Tibial nerve (tissue), 4 donors: ENCODE data around the gene RASEF. TPM values are rescaled to one million over a fixed set of nuclear protein-coding genes. Genes with fewer than 3 reads are reported as not detected.

ENCODE experiments used
- DNase-seq, 2 donors: peaks; one replicate each; pipeline ENCODE4 v3.0.0-alpha.2; 2019; ENCODE audit warnings: low spot score in 2 of 2
- H3K27ac ChIP-seq, 4 donors: fragments of 200-600 bp; sonication (generic) in 3 of 4; one replicate each; pipeline ENCODE4 v1.5.1; 2017 to 2019; ENCODE audit warnings: mild to moderate bottlenecking in 1 of 4
- H3K27me3 ChIP-seq, 2 donors: fragments of 200-600 bp; sonication (generic) in 1 of 2; one replicate each; pipeline versions ENCODE4 v1.5.1 to v1.6.0; 2017 to 2019
- H3K36me3 ChIP-seq, 3 donors: fragments of 200-600 bp; sonication (generic); one replicate each; pipeline ENCODE4 v1.5.1; 2018 to 2019
- H3K4me1 ChIP-seq, 4 donors: fragments of 200-600 bp; sonication (generic) in 3 of 4; one replicate each; pipeline ENCODE4 v1.5.1; 2017 to 2019
- H3K4me3 ChIP-seq, 4 donors: fragments of 200-600 bp; sonication (generic) in 3 of 4; one replicate each; pipeline ENCODE4 v1.5.1; 2017 to 2019; ENCODE audit warnings: mild to moderate bottlenecking in 1 of 4, moderate library complexity in 1 of 4
- H3K9me3 ChIP-seq, 4 donors: fragments of 200-600 bp; sonication (generic) in 3 of 4; one replicate each; pipeline ENCODE4 v1.5.1; 2017 to 2019
- CTCF ChIP-seq, 5 experiments: fragments of 200-600 bp in 3 of 5; fragments of 450-650 bp in 2 of 5; sonication (generic) in 3 of 5; IDR thresholded peaks; one replicate each; pipeline ENCODE4 v1.5.1; 2016 to 2019; ENCODE audit warnings: antibody characterized with exemption in 5 of 5, mild to moderate bottlenecking in 3 of 5, moderate library complexity in 2 of 5
- EP300 ChIP-seq, 2 donors: sonication (generic); formaldehyde crosslinking; IDR thresholded peaks; one replicate each; pipeline ENCODE4 v1.6.1; 2017; ENCODE audit warnings: antibody characterized with exemption in 2 of 2, mild to moderate bottlenecking in 1 of 2
- POLR2A ChIP-seq, 2 donors: fragments of 450-650 bp; IDR thresholded peaks; one replicate each; pipeline ENCODE4 v1.6.1; 2017; ENCODE audit warnings: antibody characterized with exemption in 2 of 2, mild to moderate bottlenecking in 2 of 2, moderate library complexity in 2 of 2
- WGBS, 2 donors: methylation state at CpG; one replicate each; pipeline ENCODE4 v1.1.5; 2018; 5-methylcytosine and 5-hydroxymethylcytosine counted together
- total RNA-seq, 4 donors: library from RNA; depleted of rRNA; stranded (reverse); fragments of >200 nt; gene quantifications; one replicate each; pipeline ENCODE4 v1.1.0, GENCODE V29; 2016

Gene RASEF
- total RNA-seq: 1 to 10 TPM in 2 of 4 donors, under 1 TPM in 2; 0.21 to 3.6 (median 1.4) TPM

DNA sequence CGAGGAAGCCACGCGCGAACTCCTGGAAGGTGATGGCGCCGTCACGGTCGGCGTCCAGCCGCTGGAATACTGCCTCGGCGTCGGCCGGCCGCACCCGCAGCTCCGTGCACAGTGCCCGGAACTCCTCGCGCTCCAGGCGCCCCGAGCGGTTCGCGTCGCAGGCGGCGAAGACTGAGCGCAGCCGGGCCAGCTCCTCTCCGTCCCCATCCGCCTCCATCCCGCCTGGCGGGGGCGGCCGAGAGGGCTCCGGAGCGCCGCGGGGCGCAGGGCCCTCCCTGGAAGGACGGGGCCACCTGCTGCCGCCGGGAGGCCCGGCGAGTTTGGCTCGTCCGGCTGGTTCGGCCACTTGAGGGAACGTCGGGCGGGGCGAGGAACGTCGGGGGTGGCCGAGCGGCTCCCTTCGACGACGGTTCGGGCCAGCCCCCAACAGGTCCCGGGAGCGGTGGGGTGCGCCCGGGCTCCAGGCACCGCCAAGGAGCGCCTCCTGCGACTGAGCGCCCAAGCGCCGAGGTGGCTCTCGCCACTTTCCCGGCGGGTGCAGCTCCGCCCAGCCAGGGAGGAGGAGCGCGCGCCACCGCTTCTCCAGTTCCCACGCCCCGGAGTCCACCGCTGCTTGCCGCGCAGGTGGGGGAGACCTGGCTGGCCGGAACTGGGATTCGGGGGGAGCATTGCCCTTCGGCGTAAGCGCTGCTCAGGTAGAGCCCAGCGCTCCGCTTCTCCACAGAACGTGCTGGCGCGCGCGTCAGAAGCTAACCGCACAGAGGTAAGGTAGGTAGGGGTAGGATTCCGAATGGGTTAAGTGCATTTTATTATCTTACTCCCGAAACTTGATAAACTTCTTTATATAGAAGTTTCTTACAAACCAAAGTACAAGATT lies at the start of gene RASEF:
TSS of gene RASEF (minus strand) at position 492 of the 877 bp plus-strand sequence. CDS start at position 217, 275 bp downstream.
- H3K27ac ChIP-seq: peak within 1 kb of the TSS in 1 of 4 donors; percentile 49
- 3 to 7% methylated on average over 29 to 36 of the region's 99 CpGs for WGBS, 2 donors
- DNase-seq: no peak
- peaks cover 0 to 21% (median 0%) of the 10 kb centered on the region in 4 donors for H3K4me1 ChIP-seq
- H3K36me3 ChIP-seq: no peaks in the 10 kb centered on the region
- peaks cover 0 to 51% of the 10 kb centered on the region in 2 donors for H3K27me3 ChIP-seq
- peak within 1 kb of the TSS; percentile 6 to 49 (median 45) for H3K4me3 ChIP-seq
- peaks cover 0 to 2% (median 0%) of the 10 kb centered on the region in 4 donors for H3K9me3 ChIP-seq
- TF ChIP-seq CTCF (IDR thresholded peaks at IDR 0.05): no peak
- no peak for TF ChIP-seq EP300 (IDR thresholded peaks at IDR 0.05)
- TF ChIP-seq POLR2A (IDR thresholded peaks at IDR 0.05): no peak

- TF ChIP-seq CTCF (IDR thresholded peaks at IDR 0.05) (no peak), EP300 (IDR thresholded peaks at IDR 0.05) (no peak), POLR2A (IDR thresholded peaks at IDR 0.05) (no peak)
- Histone ChIP-seq H3K4me1 (no peaks in the 10 kb centered on the region), H3K4me3 (no peak overlapping the region), H3K27ac (no peak overlapping the region), H3K27me3 (no peaks in the 10 kb centered on the region), H3K9me3 (peaks cover 0 to 15% (median 2%) of the 10 kb centered on the region in 4 donors), H3K36me3 (no peaks in the 10 kb centered on the region)
- 81 to 88% methylated on average over 3 of the region's 3 CpGs for WGBS, 2 donors
- no peak for DNase-seq
Measured at GRCh38 chr9:83111169-83111568, 48.2 kb upstream of the RASEF start.

GRCh38 chr9:83109296-83109695 lies 46.4 kb upstream of the RASEF start:
- Histone ChIP-seq H3K4me3 (no peak overlapping the region), H3K4me1 (no peaks in the 10 kb centered on the region), H3K27me3 (no peaks in the 10 kb centered on the region), H3K36me3 (no peaks in the 10 kb centered on the region), H3K9me3 (peaks cover 0 to 10% (median 2%) of the 10 kb centered on the region in 4 donors), H3K27ac (no peak overlapping the region)
- WGBS, 2 donors: 39 to 52% methylated on average over 3 of the region's 3 CpGs
- no peak for DNase-seq
- TF ChIP-seq POLR2A (IDR thresholded peaks at IDR 0.05): no peak
- TF ChIP-seq CTCF (IDR thresholded peaks at IDR 0.05): no peak
- TF ChIP-seq EP300 (IDR thresholded peaks at IDR 0.05): no peak

DNA sequence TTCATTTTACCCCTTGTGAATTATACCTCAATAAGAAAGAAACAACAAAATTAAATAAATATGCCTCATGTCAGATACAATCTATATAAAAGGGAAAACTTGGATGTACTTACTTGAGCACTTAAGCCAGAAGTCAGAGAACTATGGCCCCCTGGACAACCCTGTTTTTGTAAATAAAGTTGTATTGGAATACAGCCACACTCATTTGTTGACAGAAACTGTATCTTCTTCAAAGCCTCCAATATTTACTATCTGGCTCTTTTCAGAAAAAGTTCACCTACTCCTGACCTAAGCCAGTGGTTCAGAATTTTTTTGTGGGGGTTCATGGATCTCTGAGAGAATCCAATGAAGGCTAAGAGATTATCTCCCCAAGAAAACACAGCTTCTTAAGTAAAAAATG lies 45.3 kb upstream of the RASEF start:
- Histone ChIP-seq H3K27me3 (no peaks in the 10 kb centered on the region), H3K9me3 (peaks cover 0 to 1% (median under 1%) of the 10 kb centered on the region in 4 donors), H3K36me3 (no peaks in the 10 kb centered on the region), H3K27ac (no peak overlapping the region), H3K4me1 (no peaks in the 10 kb centered on the region), H3K4me3 (no peak overlapping the region)
- TF ChIP-seq EP300 (IDR thresholded peaks at IDR 0.05) (no peak), CTCF (IDR thresholded peaks at IDR 0.05) (no peak), POLR2A (IDR thresholded peaks at IDR 0.05) (no peak)
- DNase-seq: no peak

DNA sequence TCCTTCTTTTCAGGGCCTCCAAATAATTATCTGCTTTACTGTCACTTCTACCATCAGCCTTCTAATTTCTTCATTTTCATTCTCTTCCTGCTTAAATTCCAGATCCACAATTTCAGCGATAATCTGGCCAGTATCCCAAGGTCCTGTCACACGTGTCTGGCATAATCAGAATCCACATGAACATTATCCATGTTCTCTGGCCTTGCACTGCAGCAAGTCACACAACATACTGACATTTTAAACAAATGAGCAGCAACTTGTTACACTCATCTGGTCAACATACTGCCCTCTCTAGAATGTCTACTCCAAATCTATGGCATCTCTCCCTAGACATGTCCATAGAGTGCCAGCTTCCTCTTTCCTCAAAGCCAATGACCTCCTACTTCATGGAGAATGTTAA lies 43.8 kb upstream of the RASEF start:
- no peak for TF ChIP-seq POLR2A (IDR thresholded peaks at IDR 0.05)
- no peak for TF ChIP-seq EP300 (IDR thresholded peaks at IDR 0.05)
- TF ChIP-seq CTCF (IDR thresholded peaks at IDR 0.05): no peak
- Histone ChIP-seq H3K27ac (no peak overlapping the region), H3K4me3 (no peak overlapping the region), H3K36me3 (no peaks in the 10 kb centered on the region), H3K4me1 (no peaks in the 10 kb centered on the region), H3K9me3 (no peaks in the 10 kb centered on the region), H3K27me3 (no peaks in the 10 kb centered on the region)
- no peak for DNase-seq
- 82 to 84% methylated on average over 2 of the region's 2 CpGs for WGBS, 2 donors
